ENCODE results near the gene DYSF.
"Not testable (repeated sequence)": the region's sequence is repeated elsewhere in the genome, so short reads cannot be mapped to it uniquely, and the experiment has no call there.

Gene DYSF

DNA sequence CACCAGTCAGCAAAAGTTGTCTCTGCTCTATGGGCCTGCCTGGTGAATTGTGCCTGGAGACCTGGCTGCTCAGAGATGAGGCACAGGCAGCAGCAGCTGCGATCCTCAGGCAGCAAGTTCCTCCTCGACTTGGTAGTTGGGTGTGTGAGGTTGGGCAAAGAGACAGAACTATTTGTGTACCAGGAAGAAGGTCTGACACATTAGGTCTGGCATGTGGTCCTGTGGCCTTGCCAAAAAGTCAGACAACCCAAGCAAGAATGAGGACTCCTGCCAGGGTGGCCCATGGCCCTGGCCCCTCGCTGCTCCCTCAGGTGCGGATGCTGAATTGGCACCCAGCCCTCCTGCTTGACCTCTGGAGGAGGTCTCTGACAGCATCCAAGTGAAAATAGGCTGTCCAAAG lies 192.7 kb downstream of the DYSF start:
- no peak for DNase-seq (ENCODE audit: low read depth in 2 of 2)

DNA sequence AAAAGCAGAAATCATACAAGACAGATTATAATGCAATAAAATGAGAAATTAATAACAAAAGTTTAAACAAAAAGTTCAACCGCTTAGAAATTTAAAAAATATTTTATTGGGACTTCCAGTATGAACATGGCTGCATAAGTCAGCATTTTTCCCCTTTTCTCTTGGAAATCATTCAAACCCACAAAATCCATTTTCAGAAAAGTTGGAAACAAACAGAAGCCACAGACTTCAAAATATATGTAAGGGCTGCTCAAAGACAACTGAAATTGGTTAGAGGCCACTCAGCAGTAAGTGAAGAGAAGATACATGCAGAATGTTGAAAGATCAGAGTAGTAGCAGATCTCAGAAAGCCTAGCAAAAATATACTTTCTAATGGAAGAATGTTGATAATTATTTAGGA lies 194.0 kb downstream of the DYSF start:
- no peak for DNase-seq (ENCODE audit: low read depth in 2 of 2)

DNA sequence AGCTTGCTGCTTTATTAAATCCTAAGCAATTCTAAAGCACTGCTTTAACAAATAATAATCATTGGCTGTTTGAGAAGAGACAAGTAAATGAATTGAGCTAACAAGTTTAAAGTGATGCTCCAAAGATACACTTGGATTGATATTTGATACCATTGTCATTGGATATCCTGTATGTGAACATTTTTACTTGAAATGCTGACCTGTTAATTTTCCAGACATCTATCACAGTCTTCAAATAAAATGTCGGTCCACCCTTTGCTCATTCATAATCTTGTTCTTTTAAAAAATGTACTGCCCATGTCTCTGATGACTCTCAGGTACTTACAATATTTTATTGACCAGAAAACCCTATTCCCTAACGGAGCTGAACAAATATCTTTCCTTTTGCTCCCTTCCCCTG lies 202.1 kb downstream of the DYSF start:
- no peak for DNase-seq (ENCODE audit: low read depth in 2 of 2)

DNA sequence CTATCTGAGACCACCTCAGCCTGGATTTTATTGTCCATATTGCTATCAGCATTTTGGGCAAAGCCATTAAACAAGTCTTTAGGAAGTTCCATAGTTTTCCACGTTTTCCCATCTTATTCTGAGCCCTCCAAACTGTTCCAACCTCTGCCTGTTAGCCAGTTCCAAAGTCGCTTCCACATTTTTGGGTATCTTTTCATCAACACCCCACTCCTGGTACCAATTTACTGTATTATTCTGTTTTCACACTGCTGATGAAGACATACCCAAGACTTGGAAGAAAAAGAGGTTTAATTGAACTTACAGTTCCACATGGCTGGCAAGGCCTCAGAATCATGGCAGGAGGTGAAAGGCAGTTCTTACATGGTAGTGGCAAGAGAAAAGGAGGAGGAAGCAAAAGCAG lies 204.9 kb downstream of the DYSF start:
- DNase-seq (ENCODE audit: low read depth in 2 of 2), result not testable (repeated sequence)

DNA sequence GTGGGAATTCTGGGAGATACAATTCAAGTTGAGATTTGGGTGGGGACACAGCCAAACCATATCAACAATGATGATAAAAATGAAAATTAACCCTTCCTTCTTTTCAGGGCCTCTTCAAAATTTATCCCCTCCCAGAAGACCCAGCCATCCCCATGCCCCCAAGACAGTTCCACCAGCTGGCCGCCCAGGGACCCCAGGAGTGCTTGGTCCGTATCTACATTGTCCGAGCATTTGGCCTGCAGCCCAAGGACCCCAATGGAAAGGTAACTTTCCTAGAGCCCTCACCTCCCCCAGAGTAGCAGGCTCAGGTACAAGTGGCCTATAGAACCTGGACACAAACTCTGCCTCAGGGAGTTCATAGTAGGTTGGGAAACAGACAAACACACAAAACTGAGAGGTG lies 205.4 kb downstream of the DYSF start:
- no peak for DNase-seq (ENCODE audit: low read depth in 2 of 2)

DNA sequence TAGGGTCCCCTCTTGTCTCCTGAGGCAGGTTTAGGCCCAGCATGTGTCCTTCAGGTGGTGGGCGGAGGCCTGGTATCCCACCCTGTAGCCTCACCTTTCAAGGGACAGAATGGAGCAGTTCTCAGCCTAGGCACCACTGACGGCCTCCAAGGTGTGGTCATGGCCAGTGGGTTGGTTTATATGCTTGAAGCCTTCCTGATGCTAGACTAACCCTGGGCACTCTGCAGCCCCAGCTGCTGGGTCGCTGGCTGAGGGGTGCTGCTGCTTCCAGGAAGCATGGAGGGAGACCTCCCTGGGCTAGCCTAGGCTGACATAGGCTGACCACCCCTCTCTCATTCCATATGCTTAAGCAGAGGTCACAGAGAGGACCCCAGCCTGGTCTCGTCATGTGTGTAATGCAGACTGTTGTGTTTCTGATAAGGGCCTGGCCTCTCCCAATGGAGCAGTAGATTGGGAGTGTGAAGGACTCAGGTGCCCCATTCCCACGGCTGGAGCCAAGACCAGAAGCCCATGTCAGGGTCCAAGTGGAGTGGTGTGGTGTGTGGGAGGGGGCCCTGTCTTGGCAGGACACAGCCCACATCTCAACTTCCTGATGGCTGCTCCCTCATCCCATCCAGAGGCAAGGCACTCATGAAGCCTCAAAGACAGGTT lies 206.6 kb downstream of the DYSF start:
- DNase-seq (ENCODE audit: low read depth in 2 of 2), result no peak

DNA sequence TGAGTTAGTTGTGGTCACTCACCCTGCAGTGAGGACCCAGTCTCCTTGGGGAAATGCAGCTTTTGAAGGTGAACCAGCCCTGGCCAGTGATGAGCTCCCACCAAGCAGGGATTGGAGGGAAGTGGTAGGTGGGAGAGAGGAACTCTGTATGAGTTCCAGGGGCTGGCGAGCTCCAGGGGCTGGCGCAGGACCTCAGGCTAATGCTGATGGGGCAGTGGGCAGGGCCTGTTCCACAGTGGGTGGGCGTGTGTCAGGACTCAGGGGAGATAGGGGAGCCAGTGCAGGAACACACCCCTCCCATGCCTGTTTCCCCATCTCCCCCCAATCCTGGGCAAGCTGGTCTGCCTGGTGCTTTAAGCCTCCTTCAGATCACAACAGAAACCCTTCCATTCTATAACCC lies 208.4 kb downstream of the DYSF start:
- DNase-seq (ENCODE audit: low read depth in 2 of 2), result no peak

DNA sequence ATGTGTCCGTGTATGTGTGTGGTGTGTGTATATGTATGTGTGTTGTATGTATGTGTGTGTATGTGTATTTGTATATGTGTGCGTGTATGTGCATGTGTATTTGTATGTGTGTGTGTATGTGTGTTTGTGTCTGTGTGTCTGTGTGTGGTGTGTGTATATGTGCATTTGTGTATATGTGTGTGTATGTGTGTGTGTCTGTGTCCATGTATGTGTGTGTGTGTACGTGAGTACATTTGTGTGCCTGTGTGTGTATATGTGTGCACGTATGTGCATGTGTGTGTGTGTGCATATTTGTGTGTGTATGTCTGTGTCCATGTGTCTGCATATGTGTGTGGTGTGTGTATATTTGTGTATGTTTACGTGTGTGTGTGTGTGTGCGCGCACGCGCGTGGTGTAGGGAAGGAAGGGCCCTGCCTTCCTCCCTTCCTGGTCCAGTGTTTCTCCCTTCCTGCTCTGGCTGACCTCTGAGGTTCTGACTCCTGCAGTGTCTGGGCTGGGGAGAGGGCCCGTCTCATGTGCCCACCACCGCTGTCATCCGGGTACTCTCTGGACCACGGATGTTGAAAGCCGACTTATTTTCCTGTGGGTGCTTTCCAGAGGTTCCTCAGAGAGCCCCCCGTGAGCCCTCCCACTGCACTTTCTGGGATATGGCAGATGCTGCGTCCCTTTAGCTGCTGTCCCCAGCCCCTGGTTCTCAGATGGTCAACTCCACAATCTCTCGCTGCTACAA lies 209.5 kb downstream of the DYSF start:
- DNase-seq (ENCODE audit: low read depth in 2 of 2), result no peak

DNA sequence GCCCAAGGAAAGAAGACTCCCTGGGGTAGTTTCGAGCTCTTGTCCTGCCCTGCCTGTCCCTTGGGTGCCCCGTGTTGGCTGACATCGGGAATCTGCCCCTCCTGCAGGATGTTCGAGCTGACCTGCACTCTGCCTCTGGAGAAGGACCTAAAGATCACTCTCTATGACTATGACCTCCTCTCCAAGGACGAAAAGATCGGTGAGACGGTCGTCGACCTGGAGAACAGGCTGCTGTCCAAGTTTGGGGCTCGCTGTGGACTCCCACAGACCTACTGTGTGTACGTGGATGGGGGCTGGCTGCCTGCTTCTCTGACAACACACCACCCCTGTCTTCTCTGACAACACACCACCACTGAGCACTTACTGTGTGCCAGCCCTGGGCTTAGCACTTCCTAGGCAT lies 210.8 kb downstream of the DYSF start:
- no peak for DNase-seq (ENCODE audit: low read depth in 2 of 2)

DNA sequence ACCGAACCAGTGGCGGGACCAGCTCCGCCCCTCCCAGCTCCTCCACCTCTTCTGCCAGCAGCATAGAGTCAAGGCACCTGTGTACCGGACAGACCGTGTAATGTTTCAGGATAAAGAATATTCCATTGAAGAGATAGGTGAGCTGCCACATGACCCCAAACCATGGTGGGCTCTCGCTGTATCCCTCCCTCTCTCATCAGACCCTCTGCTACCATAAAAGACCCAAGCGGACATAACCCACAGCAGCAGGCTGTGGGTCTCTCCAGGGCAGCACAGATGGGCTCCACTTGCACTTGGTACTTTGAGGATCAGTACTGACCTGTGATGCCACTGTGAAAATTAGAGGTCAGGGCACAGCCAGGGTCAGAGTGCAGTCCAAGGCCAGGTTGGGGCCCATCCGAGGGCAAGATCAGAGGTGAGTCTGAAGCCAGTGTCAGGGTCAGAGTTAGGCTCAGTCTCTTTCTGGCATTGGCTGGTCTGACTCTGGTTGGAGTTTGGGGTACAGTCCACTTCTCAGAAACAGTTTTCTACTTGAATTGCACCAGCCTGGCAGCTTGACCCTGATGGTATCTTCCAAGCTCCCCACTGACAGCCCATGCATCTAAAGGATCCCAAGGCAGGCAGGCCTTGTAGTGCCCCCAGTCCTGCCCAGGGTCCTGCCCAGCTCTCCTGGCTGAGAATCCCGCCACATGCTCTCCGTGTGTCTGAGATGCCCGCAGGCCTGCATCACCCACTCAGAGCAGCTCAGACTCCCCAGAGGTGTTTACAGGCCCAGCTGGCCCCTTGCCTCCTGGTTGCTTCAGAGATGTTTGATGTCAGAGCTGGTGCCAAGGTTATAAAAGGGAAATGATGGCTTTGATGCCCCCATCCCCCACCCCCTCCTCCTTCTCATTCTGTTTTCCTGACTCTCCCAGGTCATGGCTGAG lies 212.1 kb downstream of the DYSF start:
- DNase-seq (ENCODE audit: low read depth in 2 of 2), result no peak

DNA sequence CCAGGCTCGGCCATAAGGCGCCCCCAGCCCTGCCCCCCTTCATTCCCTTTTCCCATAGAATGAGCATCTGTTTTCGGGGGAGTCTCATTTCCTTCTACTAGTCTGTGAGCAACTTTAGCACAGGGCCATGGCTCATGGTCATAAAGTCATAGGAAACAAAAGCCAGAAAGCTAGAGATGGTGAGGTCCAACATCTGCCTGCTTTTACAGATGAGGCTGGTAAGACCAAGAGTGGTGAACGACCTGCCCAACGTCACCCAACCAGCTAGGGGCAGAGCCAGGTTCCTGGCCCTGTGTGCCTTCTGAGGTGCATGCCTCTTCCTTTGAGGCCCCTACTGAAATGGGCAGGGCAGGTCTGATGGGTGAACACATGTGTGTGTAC lies 212.7 kb downstream of the DYSF start:
- DNase-seq (ENCODE audit: low read depth in 2 of 2), result no peak

DNA sequence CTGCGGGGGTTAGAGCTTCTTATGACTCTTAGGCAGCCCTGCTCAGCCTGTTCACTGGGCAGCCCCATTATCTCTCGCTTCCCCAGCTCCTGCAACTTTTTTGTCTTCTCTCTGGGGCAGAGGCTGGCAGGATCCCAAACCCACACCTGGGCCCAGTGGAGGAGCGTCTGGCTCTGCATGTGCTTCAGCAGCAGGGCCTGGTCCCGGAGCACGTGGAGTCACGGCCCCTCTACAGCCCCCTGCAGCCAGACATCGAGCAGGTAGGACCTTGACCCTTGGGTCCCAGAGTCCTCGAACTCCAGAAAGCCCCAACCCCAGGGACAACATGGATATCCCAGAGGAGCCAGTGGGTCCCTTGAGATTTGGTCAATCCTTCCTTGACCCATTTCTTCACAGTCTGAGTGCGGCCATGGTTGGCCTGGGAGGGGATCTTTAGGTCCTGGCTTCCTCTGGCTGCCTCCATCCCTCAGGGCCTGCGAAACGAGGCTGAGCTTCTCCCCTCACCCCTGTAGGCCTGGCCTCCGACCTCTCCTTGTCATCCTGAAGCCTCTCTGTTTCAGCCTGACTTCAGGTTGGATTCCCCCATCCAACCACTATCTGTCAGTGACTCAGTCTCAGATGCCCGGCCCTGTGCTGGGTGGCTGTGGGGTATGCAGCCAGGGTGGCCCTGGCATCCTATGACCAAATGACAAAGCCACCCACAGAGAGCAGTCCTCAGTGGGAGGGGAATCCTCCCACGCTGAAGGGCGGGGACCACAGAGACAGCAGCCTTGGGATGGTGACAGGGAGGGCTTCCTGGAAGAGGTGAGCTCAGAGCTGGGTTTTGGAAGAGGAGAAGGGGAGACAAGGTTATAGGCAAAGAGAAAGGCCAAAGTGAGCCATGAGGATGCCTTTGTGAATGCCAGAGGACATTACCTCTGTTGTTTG lies 214.2 kb downstream of the DYSF start:
- DNase-seq (ENCODE audit: low read depth in 2 of 2), result no peak

DNA sequence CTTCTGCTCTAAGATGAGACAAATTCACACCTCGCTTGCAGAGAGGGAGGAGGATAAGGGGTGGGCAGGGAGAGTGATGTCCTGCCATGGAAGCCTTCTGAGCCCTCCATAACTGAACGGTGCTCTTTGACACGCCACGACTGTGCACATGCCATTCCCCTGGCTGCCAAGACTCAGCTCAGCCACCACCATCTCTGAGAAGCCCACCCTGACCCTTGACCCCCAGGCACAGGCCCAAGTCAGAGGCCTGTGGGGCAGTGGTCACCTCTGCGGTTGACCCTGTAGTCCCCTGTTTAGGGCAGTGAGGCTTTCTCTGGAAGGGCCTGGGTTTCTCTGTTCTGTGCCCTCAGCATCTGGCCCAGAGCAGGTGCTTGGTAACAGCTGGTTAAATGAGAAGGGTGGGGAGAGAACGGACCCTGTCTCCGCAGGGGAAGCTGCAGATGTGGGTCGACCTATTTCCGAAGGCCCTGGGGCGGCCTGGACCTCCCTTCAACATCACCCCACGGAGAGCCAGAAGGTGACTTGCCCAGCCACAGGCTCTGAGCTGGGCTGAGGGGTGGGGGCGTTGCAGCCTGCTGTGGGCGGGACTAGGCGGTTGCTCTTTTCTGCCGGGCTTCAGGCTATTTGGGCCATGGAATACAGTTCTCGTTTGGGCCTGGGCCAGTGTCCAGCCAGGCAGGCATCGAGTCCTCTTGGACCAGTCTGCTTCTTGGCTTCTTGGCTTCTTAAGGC lies 215.1 kb downstream of the DYSF start:
- DNase-seq (ENCODE audit: low read depth in 2 of 2), result no peak

DNA sequence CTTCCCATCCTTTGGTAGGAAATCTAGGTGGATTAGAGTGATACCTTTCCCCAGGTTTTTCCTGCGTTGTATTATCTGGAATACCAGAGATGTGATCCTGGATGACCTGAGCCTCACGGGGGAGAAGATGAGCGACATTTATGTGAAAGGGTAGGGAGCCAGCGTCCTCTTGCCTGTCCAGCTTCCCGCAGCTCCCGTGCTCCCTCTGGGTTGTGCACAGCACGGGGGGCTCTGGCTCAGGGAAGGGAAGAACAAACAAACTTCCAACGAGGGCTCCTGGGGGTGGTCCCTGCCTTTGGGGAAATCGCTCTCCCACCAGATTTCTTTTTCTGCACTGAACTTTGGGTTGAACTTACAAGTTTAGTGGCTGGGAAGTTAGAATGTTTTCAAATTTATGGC lies 215.7 kb downstream of the DYSF start:
- DNase-seq (ENCODE audit: low read depth in 2 of 2), result no peak

DNA sequence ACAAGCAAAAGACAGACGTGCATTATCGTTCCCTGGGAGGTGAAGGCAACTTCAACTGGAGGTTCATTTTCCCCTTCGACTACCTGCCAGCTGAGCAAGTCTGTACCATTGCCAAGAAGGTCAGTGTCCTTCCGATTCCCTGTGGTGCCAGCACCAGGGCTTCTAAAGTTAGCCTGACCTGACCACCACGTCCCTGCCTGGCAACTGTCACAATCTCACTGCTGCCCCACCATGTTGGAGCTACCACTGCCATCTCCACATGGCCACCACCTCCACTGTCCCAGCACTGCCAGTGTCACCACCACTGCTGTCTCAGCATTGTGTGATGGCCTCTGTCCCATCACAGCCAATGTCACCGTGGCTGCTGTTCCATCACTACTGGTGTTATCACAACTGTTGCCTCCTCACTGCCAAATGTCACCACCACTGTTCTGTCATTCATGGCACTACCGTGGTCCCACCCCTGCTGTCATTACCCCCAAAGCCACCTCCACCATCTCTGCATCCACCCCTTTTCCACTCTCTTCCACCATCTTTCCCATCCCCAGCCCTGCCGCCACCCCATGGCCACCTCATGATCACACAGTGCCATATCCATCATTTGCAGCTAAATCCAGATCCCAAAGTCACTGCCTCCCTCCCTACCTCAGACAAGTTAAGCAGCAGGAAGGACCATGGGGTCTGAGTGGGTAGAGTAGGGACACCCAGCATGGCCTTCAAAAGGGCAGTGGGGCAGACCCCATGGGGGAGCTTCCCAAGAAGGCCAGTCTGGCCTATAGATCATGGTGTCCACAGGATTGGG lies 216.5 kb downstream of the DYSF start:
- DNase-seq (ENCODE audit: low read depth in 2 of 2), result no peak

DNA sequence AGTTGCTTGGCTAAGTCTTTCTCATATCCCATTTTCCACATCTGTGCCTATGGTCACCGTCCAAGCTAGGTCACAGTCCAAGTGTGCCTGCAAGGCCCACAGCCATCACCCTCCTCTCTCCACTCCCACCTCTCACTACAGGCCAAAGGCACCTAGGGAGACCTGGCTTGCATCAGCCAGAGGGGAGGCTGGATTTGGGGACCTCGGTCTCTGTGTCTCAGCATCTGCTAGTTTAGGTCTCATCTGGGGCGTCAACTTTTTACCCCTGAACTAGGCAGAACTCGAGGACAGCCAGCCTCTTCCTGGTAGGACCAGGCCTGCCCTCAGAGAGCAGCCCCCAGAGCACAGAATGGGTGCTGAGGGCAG lies 217.1 kb downstream of the DYSF start:
- no peak for DNase-seq (ENCODE audit: low read depth in 2 of 2)

DNA sequence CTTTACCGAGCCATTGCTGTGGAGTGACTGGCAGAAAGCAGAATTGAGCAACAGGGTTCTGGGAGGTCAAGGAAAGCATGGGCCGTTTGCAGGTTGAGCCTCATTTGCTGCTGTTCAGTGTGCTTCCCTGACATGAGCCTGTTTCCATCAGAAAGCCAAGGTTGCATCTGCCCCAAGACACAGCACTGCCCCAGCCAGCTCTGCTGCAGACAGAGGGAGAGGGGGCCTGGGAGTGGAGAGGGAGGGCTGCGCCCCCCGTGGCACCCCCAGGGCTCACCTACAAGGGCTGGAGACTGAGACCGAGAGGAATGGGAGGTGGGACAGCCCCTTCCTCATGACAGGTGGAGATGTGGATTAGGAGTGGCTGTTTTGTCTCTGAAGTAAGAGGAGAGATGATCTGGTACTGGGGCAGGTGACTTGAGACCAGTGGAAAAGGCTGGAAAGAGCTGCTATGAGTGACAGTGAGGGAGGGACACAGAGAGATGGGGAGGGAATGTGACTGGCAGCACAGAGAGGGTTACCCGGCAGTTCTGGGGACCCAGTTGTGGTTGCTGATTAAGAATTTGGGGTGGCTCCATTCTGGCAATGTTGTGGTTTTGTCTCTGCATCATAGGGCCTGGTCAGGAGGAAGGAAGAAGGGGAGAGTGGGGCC lies 218.0 kb downstream of the DYSF start:
- DNase-seq (ENCODE audit: low read depth in 2 of 2), result no peak

DNA sequence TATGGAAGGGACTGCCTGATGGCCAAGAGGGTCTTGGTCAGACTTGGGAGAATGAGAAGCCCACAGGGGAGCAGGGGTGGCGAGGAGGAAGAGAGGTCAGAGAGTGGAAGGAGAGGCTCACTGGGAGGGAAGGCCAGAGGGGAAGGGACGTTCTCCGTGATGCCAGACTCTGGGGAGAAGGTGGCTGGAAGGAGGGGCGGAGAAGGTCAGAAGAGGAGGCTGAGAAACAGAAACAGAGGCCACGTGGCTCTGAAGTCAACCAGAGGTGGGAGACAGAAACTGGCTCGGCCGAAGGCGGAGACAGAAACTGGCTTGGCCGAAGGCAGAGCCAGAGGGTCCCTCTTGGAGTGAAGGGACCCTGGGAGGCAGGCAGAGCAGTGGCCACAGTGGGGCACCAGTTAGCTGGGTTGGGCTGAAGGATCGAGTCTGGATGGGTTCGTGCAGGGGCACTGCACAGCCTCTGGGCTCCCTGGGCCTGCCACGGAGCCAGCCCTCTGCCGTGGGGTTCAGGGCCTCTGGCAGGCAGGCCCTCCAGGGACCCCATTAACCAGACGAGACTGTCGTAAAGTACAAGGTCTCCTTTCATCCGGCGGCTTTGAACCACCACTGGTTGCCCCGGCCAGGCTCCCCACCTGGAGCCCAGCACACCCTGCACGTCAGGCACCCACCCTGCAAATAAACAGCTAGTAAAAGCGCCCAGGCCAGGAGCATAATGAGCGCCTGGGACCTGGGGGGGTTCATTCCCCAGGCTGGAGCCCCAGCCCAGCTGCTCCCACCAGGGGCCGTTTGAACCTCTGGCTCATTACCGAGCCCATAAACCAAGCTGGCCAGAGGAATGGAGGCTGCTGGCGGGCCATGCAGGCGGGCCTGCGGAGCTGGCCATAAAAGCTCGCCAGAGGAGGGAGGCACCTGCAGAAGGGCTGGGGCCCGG lies 218.8 kb downstream of the DYSF start:
- DNase-seq (ENCODE audit: low read depth in 2 of 2), result no peak
